Hepatocyte (in vitro differentiated cells): ENCODE data around the gene TESMIN.

ENCODE experiments used
- CTCF ChIP-seq: fragments of 200-600 bp; sonication (generic); IDR thresholded peaks from 2 replicates; pipeline ENCODE4 v1.5.1; 2016; ENCODE audit warnings: antibody characterized with exemption, mild to moderate bottlenecking; ENCODE audit not compliant: poor library complexity
- EZH2 ChIP-seq: fragments of 200-600 bp; sonication (generic); IDR thresholded peaks from 2 replicates; pipeline ENCODE4 v1.6.1; 2016; ENCODE audit warnings: antibody characterized with exemption, mild to moderate bottlenecking, borderline replicate concordance
- EZH2phosphoT487 ChIP-seq: fragments of 200-600 bp; sonication (generic); IDR thresholded peaks from one replicate; pipeline ENCODE4 v1.6.1; 2018; ENCODE audit warnings: antibody characterized with exemption, mild to moderate bottlenecking, low read depth, moderate library complexity; ENCODE audit not compliant: unreplicated experiment, severe bottlenecking

- no peak for TF ChIP-seq CTCF
- TF ChIP-seq EZH2, result no peak
- TF ChIP-seq EZH2phosphoT487, result no peak
These were observed 84.5 kb downstream of the TESMIN start for GRCh38 chr11:68666849-68667248.
